GM21717 (cell line): Measurements from ENCODE around the gene GNG12.

Source experiments
- ATAC-seq: cut with Tn5 transposase; IDR thresholded peaks from one replicate; pipeline ENCODE4 v1.9.1; 2021; ENCODE audit warnings: mild to moderate bottlenecking, moderate library complexity; ENCODE audit not compliant: unreplicated experiment

GNG12 gene

GRCh38 chr1:67686267-67687197 lies 146.7 kb downstream of the GNG12 start:
- ATAC-seq: peak; percentile 33

- ATAC-seq: peak; percentile 16
Measured at GRCh38 chr1:67685558-67686266, 147.6 kb downstream of the GNG12 start.

- peak; percentile 87 for ATAC-seq
Measured at GRCh38 chr1:67685067-67685557, 148.2 kb downstream of the GNG12 start, which contains the start of gene GADD45A. Gene GADD45A (plus strand): TSS chr1:67685201. CDS start chr1:67685495, 294 bp downstream.

GRCh38 chr1:67684526-67685066 lies 148.7 kb downstream of the GNG12 start:
- ATAC-seq: no peak

- ATAC-seq: no peak
Measured at GRCh38 chr1:67683766-67684525, 149.3 kb downstream of the GNG12 start.

- no peak for ATAC-seq
Measured at GRCh38 chr1:67683316-67683715, 150.0 kb downstream of the GNG12 start.

- ATAC-seq: no peak
Measured at GRCh38 chr1:67682659-67683197, 150.5 kb downstream of the GNG12 start.

GRCh38 chr1:67680486-67680885 lies 152.8 kb downstream of the GNG12 start:
- ATAC-seq: no peak

- ATAC-seq: no peak
Measured at GRCh38 chr1:67679691-67680090, 153.6 kb downstream of the GNG12 start.

GRCh38 chr1:67677930-67678329 lies 155.3 kb downstream of the GNG12 start:
- ATAC-seq: no peak

GRCh38 chr1:67677408-67677807 lies 155.9 kb downstream of the GNG12 start:
- no peak for ATAC-seq

- no peak for ATAC-seq
Measured at GRCh38 chr1:67676946-67677345, 156.3 kb downstream of the GNG12 start.

- no peak for ATAC-seq
Measured at GRCh38 chr1:67676287-67676686, 157.0 kb downstream of the GNG12 start.

- peak; percentile 69 for ATAC-seq
Measured at GRCh38 chr1:67675800-67676199, 157.5 kb downstream of the GNG12 start.

GRCh38 chr1:67674260-67675011 lies 158.8 kb downstream of the GNG12 start:
- no peak for ATAC-seq

- no peak for ATAC-seq
Measured at GRCh38 chr1:67673468-67674201, 159.6 kb downstream of the GNG12 start.

- no peak for ATAC-seq
Measured at GRCh38 chr1:67672260-67672803, 160.9 kb downstream of the GNG12 start.

- no peak for ATAC-seq
Measured at GRCh38 chr1:67668660-67669059, 164.6 kb downstream of the GNG12 start.

GRCh38 chr1:67666636-67667035 lies 166.6 kb downstream of the GNG12 start:
- no peak for ATAC-seq
